ENCODE results near the gene IGFBP2.

DNA sequence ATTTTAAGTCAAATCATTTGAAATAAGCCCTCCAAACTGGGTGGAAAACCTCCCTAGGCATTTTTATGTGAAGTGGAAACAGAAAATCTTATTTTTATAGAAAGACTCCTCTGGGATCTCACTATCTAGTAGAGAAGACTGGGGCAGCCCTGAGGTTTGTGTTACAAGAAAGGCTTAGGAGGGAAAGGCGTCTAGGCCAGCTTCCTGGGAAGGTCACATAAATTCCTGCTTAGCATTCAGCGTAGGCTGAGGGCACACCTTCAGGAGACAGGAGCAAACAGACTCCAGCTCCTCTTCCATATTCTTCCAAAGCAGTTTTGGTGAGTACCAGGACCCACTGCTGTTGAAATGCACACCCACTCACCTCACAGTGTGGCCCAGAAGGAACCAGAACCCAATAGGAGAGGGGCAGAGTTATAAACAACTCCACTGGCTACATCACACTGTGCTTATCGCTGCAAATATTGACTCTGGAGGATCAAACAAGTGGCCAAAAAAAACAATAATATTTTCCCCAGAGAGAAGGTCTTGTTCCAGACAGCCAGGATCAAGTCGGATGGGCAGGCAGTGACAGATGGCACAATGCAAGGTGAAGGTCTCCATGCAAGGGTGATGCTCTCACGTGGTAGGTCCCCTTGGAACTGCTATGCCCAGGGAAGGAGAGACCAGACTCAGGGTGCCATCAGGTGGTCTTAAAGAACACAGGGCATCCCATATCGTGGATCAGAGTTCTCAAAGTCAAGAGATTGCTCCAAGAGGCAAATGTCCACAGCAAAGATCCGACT is 17.7 kb upstream of the IGFBP2 start:
- TF ChIP-seq, protein P1, sequence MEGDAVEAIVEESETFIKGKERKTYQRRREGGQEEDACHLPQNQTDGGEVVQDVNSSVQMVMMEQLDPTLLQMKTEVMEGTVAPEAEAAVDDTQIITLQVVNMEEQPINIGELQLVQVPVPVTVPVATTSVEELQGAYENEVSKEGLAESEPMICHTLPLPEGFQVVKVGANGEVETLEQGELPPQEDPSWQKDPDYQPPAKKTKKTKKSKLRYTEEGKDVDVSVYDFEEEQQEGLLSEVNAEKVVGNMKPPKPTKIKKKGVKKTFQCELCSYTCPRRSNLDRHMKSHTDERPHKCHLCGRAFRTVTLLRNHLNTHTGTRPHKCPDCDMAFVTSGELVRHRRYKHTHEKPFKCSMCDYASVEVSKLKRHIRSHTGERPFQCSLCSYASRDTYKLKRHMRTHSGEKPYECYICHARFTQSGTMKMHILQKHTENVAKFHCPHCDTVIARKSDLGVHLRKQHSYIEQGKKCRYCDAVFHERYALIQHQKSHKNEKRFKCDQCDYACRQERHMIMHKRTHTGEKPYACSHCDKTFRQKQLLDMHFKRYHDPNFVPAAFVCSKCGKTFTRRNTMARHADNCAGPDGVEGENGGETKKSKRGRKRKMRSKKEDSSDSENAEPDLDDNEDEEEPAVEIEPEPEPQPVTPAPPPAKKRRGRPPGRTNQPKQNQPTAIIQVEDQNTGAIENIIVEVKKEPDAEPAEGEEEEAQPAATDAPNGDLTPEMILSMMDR (IDR thresholded peaks at IDR 0.05 in 8 of 11, conservative IDR thresholded peaks at IDR 0.05 in 3 of 11), result no peak
- TF ChIP-seq POLR2A (IDR thresholded peaks at IDR 0.05), result no peak

Measured in spleen (tissue), 7 donors.